ENCODE measurements around the gene TCF7L2. TPM values are rescaled to one million over a fixed set of nuclear protein-coding genes. Genes with fewer than 3 reads are reported as not detected.

The TCF7L2 gene
- total RNA-seq, 2 donors from 2014 or later = 26.8 to 29.6 TPM

DNA sequence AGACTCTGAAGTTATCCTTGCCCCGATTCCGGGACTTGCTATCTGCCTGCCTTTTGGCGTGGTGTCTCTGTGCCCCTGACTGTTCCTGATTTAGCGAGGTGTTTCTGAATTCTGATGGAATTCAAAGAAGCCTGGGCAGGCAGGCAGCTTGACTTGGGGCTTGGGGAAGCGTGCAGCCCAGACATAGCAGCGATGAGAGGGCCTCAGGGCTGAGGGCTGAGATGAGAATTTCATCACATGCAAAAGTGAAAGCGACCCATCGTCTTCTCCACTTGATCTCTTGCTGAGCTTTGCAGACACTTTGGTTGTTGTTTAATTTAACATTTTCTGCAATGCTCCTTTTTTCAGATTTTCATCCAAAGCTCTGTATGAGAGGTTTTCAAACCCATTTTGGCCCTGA lies 57.8 kb downstream of the TCF7L2 start:
- no peak for DNase-seq (ENCODE audit: low spot score)
- intact Hi-C loops (cut with DNase I) = loop anchor here (1.0 to 10.0 kb wide), 2 partner anchors 49 to 53 kb away; partner anchors contain the start of gene TCF7L2 (in 1 of the 2)

DNA sequence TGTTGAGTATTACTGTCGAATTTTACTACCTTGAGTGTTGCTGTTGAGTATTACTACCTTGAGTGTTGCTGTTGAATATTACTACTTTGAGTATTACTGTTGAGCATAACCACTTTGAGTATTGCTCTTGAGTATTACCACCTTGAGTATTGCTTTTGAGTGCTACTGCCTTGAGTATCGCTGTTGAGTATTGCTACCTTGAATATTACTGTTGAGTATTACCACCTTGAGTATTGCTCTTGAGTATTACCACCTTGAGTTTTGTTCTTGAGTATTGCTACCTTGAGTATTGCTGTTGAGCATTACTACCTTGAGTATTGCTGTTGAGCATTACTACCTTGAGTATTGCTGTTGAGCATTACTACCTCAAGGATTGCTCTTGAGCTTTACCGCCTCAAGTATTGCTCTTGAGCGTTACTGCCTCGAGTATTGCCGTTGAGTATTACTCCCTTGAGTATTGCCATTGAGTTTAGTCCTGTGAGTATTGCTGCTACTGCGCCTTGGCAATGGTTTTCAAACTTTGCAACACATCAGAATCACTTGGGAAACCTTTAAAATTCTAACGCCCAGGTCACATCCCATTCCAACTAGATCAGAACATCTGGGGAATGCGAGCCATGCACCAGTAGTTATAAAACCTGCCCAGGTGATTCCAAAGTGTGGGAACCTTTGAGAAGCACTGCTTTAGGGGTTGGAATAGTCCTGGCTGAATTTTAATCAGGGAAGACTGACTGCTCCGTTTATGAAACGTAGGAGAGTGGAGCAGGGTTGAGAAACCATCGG lies 61.7 kb downstream of the TCF7L2 start:
- intact Hi-C loops (cut with DNase I) = no loop called here
- no peak for DNase-seq (ENCODE audit: low spot score)

DNA sequence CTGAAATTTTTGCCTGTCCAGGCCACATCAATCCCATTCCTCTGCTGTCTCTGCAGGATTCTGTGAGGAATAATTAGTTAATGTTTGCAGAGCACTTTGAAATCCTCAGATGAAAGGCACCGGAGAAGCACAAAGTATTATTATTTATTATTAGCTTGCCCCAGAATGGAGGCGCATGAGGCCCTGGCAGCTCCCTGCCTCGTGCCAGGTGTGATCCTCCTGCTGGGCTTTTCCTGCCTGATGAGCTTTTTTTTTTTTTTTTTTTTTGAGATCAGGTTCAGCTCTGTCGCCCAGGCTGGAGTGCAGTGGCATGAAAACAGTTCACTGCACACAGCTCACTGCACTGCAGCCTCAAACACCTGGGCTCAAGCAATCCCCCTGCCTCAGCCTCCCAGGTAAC lies 65.2 kb downstream of the TCF7L2 start:
- intact Hi-C loops (cut with DNase I) = no loop called here
- DNase-seq (ENCODE audit: low spot score) = no peak

- no peak for DNase-seq (ENCODE audit: low spot score)
- intact Hi-C loops (cut with DNase I) = no loop called here
Observed at GRCh38 chr10:113017376-113017775, 67.3 kb downstream of the TCF7L2 start.

- intact Hi-C loops (cut with DNase I) = no loop called here
- DNase-seq (ENCODE audit: low spot score) = no peak
Observed at GRCh38 chr10:113018034-113018433, 68.0 kb downstream of the TCF7L2 start.

GRCh38 chr10:113019096-113019495 lies 69.0 kb downstream of the TCF7L2 start:
- intact Hi-C loops (cut with DNase I) = no loop called here
- DNase-seq (ENCODE audit: low spot score) = no peak

DNA sequence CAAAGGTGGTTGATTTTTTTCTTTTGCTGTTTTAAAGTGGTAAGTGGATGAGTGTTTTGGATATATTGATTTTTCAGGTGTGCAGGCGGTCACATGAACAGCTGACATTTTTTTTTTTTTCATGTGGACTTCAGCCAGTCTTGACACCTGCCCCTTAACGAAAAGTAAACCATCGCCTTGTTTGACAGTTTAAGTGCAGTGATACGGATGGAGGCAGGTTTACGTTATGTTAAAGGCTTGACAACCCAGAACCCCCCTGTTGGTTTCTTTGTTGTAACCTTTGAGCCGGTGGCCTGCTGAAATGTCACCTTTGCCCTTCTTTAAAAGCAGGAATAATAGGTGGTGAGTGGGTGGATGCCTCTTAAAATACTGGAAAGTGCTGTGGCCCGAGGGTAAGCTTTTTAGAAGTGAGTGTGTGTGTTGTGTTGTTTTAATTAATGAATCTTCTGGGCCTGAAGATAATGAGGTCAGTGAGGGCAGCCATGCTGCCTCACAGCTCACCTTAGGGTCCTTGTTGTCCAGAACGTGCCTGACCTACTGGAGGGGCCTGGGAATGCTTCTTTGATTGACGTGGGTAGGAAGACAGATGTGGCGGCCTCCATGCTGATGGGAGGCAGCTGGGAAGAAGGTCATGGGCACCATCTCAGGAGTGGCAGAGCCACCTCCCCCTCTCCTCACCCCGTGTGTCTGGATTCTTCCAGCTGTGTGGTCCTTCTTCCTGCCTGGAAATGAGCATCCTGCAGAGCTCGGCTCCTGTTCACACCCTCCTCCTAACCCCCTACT lies 69.8 kb downstream of the TCF7L2 start:
- intact Hi-C loops (cut with DNase I) = no loop called here
- no peak for DNase-seq (ENCODE audit: low spot score)

DNA sequence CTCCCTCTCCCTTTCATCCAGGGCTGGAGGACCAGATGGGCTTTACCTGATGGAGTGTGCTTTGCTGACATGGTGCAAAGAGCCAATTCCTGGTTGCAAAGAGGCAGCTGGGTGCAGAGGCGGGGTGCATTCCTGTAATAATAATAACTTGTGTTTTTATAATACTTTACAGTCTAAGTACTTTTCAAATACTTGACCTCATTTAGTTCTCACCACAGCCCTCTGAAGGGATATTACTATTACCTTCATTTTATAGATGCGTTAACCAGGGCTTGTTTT lies 70.4 kb downstream of the TCF7L2 start:
- DNase-seq (ENCODE audit: low spot score) = no peak
- intact Hi-C loops (cut with DNase I) = no loop called here

- intact Hi-C loops (cut with DNase I) = no loop called here
- DNase-seq (ENCODE audit: low spot score) = no peak
Observed at GRCh38 chr10:113020838-113021237, 70.8 kb downstream of the TCF7L2 start.

GRCh38 chr10:113021268-113022040 lies 71.4 kb downstream of the TCF7L2 start:
- no peak for DNase-seq (ENCODE audit: low spot score)
- intact Hi-C loops (cut with DNase I) = no loop called here

DNA sequence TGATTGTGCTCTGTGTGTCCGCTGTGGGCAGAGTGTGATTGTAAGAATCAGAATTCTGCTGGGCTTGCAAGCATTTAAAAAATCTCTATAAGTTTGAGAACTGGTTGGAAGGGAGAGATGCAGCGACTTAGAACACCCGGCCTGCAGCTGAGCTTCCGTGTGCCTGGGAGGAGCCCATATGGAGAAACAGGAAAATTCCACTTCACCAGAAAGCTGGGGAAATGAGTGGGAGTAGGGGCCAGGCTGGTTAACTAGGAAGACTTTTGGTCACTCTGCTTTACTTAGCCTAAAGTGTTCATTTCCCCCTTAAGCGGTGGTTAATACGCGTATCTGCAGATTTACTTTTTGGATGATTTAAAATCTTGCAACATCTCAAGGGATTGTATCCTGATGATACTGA lies 72.2 kb downstream of the TCF7L2 start:
- intact Hi-C loops (cut with DNase I) = no loop called here
- DNase-seq (ENCODE audit: low spot score) = no peak

- intact Hi-C loops (cut with DNase I) = no loop called here
Observed at GRCh38 chr10:113023017-113023416, 73.0 kb downstream of the TCF7L2 start.

GRCh38 chr10:113024930-113025329 lies 74.9 kb downstream of the TCF7L2 start:
- DNase-seq (ENCODE audit: low spot score) = no peak
- intact Hi-C loops (cut with DNase I) = no loop called here

More at GRCh38 chr10:113023017-113023416, 73.0 kb downstream of the TCF7L2 start:
- no peak for DNase-seq (ENCODE audit: low spot score)

DNA sequence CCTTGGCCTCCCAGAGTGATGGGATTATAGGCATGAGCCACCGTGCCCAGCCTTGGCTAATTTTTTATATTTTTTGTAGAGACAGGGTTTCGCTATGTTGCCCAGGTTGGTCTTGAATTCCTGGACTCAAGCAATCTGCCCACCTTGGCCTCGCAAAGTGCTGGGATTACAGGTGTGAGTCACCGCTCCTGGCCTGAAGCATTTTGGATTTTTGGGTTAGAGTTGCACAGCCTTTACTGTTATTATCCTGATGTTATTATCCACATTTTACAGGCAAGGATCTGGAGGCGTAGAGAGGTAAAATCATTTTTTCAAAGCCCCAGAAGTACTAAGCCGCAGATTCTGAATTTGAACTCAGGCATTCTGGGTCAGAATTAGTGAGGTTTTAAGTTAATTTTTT lies 75.4 kb downstream of the TCF7L2 start:
- intact Hi-C loops (cut with DNase I) = no loop called here
- DNase-seq (ENCODE audit: low spot score) = no peak

DNA sequence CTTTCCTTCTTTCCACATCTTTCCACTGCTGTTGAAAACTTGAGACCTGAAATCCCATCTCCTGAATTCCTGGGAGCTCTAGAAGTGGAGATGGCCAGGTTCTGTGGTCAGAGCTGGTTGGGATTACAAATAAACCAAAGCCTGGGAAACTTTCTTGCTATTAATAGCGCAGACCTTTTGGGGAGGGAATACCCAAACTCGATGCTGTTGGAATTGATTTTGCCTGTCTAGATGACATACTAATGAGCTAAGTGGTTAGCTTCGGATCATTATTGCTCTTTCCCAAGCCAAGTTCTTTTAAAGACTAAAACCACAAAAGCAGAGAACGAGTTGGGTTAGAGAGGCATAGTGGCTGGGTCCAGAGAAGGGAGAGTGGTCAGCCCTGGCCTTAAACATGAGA lies 76.6 kb downstream of the TCF7L2 start:
- no peak for DNase-seq (ENCODE audit: low spot score)
- intact Hi-C loops (cut with DNase I) = no loop called here

DNA sequence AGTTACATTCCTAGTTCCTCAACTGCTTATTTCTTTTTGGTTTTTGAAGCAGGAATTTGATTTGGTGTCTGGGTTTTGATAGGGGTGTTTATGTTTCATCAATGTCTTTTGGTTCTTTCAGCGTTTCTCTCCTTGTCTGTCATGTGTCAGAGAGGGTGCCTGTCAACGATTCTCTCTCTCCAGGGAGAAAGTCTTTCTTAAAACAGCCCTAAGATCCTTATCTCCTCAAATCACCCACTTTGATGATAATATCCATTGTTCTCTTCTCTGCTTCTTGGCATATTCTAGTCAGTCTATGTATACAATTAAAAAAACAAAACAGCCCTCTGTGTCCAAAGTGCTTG lies 77.2 kb downstream of the TCF7L2 start:
- DNase-seq (ENCODE audit: low spot score) = no peak
- intact Hi-C loops (cut with DNase I) = no loop called here

DNA sequence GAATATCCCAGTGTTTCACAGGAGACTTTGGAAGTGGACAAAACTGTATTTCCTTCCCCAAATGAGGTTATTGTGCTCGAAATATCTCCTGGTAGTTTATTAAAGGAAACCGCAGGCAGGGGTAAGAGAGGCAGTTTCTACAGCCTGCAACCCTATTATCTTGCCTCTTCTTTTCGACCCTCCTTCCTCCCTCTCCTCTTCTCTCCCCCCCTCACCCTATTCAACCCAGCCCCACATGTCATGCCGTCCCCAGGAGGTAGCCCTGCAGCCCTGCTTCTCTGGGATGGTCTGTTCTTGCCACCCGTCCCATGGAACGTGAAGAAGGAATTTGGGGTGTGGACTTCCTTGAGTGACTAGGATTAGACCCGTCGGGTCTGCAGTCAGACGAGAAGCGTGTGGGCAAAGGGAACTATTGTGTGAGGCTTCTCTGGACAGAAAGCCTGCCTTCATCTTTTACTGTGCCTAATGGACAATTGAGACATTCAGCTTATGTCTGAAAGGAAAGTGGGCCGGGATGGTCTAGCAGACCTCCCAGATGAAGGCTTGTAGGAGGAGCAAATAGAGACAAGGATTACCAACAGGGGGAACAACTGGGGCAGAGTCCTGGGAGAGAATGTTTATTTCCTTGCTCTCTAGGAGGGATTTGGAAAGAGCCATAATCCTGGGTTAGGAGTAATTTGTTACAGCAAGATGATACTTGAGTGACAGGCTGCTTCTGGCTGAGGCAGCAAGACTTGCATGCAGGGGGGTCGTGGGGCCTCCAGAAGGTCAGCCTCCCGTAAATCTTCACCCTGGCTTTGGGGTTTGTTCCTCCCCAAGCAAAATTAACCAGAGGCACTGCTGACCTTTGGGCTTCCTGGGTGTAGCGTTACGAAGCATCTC lies 77.8 kb downstream of the TCF7L2 start:
- peak; percentile 60 for DNase-seq (ENCODE audit: low spot score)

GRCh38 chr10:113028456-113029440 lies 78.7 kb downstream of the TCF7L2 start:
- intact Hi-C loops (cut with DNase I) = no loop called here
- DNase-seq (ENCODE audit: low spot score) = no peak

More for the DNA sequence above, 77.8 kb downstream of the TCF7L2 start:
- intact Hi-C loops (cut with DNase I) = no loop called here

Data from posterior vena cava (tissue), 2 donors.